ENCODE measurements around the gene QPRT.
"Not testable (repeated sequence)": the region's sequence is repeated elsewhere in the genome, so short reads cannot be mapped to it uniquely, and the experiment has no call there.

QPRT gene

DNA sequence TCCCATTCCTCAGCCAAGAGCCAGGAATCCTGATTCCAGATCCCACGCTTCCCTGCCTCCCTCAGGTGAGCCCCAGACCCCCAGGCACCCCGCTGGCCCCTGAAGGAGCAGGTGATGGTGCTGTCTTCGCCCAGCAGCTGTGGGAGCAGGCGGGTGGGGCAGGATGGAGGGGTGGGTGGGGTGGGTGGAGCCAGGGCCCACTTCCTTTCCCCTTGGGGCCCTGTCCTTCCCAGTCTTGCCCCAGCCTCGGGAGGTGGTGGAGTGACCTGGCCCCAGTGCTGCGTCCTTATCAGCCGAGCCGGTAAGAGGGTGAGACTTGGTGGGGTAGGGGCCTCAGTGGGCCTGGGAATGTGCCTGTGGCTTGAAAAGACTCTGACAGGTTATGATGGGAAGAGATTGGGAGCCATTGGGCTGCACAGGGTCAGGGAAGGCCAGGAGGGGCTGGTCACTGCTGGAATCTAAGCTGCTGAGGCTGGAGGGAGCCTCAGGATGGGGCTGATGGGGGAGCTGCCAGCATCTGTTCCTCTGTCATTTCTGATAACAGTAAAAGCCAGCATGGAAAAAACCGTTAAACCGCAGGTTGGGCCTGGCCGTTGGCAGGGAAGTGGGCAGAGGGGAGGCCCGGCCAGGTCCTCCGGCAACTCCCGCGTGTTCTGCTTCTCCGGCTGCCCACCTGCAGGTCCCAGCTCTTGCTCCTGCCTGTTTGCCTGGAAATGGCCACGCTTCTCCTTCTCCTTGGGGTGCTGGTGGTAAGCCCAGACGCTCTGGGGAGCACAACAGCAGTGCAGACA lies 15.8 kb upstream of the QPRT start, which contains the start of gene SPN:
TSS of gene SPN (plus strand) at position 232 of the 791 bp plus-strand sequence. CDS start at position 714, 482 bp downstream.
- DNase-seq (ENCODE audit: low spot score) = no peak

GRCh38 chr16:29663807-29664090 lies 15.2 kb upstream of the QPRT start:
- no peak for DNase-seq (ENCODE audit: low spot score)

GRCh38 chr16:29664091-29664921 lies 14.7 kb upstream of the QPRT start:
- no peak for DNase-seq (ENCODE audit: low spot score)

DNA sequence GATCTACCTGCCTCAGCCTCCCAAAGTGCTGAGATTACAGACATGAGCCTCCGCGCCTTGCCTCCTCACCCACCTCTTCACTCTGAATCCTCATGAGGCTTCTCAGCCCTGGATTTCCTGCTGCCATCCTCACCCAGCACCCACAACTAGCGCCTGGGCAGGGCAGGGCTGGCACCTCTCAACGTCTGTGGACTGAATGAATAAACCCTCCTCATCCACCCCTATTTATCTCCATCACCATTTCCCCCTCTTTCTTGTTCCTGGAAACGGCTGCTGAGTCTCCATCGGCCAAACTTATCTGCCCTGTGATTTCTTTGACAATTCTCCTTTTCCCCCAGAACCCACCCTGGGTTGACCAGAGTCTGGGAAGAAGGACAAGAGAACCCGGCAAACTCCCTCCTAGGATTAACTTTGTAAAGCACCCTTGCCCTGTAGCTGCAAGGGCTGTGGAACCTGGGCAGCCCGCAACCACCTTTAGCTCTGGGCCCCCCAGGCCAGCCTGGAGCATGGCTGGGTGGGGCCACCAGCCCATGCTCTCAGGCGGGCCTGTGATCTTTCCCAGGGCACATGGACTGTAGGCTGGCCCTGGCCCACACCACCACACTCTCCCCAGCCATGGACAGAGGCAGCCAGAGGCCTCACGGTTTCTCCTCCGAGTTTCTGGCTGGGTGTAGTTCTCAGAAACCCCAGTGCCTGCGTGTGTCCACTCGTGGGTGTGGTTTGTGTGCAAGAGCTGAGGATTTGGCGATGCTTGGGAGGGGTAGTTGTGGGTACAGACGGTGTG lies 13.5 kb upstream of the QPRT start:
- DNase-seq (ENCODE audit: low spot score) = no peak

DNA sequence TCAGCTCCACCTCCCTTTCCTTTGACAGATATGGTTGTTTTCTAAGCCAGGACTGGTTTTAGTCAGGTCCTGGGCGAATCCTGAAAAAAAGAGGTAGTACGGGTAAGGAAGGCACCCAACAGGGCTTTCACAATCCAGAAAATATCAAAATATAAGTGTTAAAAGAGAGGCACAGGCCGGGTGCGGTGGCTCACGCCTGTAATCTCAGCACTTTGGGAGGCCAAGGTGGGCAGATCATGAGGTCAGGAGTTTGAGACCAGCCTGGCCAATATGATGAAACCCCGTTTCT lies 11.7 kb upstream of the QPRT start:
- not testable (repeated sequence) for DNase-seq (ENCODE audit: low spot score)

DNA sequence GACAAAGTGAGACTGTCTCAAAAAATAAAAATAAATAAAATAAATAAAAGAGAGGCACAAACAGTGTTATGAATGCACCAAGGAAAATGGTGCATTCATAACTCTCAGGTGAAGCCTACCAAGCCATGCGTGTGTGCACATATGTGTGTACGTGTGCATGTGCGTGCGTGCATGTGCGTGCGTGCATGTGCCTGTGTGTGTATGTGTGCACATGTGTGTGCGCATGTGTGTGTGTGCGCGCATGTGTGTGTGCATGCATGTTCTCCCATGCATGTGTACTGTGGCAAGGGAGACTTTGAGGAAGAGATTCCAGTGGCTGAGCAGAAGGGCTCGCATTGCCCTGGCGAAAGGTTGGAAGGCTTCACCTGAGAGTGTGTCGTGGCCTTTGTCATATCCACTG lies 11.2 kb upstream of the QPRT start:
- DNase-seq (ENCODE audit: low spot score) = no peak

- no peak for DNase-seq (ENCODE audit: low spot score)
Measured at GRCh38 chr16:29668267-29668666, 10.7 kb upstream of the QPRT start.

DNA sequence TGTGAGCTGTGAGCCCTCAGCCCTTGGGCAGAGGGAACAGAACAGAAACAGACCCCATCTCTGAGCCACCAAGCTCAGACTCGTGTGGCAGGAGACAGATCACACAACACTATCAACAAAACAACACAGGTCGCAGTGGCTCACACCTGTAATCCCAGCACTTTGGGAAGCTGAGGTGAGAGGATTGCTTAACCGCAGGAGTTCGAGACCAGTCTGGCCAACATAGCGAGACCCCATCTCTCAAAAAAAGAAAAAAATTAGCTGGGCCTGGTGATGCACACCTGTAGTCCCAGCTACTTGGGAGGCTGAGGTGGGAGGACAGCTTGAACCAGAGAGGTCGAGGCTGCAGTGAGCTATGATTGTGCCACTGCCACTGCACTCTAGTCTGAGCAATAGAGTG lies 5.5 kb upstream of the QPRT start:
- no peak for DNase-seq (ENCODE audit: low spot score)

DNA sequence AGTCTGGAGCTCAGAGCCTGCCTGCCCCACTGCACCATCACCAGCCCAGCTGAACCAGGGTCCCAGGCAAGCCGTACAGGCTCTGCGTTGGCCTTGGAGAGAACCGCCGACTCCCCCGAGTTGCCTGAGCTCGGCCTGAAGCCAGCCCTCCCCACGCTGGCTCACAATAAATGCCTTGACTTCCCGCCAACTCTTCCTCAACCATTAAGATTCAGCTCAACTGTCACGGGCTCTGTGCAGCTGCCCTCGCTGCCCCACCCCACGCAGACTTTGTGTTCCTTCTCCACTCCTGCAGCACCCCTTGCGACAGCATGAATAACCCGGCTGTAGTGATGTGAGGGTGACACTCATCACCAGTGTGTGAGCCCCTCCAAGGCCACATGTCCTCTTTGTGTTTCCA lies 4.8 kb upstream of the QPRT start:
- peak; percentile 19 for DNase-seq (ENCODE audit: low spot score)

DNA sequence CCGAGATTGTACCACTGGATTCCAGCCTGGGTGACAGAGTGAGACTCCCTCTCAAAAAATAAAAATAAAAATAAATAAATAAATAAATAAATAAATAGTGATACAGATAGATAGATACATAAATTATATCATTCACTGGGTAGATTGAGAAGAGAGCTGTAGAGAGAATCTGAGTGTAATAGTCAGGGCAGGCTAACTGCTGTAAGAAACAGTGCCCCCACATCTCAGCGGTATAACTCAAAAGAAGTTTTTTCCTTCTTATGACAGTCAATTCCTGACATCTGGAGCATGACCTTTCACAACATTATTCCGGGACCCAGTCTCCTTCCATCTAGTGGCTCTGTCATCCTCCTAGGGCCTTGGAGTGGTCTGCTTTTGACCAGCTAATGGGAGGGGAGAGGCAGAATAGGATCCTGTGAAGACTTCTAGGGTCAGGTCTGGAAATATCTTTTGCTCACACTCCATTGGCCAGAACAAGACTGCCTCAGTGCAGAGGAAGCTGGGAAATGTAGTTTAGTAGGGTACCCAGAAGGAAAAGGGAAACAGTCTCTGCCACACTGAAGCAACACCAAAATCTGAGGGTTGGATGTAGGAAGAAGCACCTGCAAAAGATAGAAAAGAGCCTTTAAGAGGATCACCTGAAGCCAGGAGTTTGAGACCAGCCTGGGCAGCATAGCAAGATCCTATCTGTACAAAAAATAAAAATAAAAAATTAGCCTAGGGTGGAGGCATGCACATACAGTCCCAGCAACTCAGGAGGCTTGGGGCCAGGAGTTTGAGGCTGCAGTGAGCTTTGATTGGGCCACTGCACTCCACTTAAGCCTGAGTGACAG lies 3.0 kb upstream of the QPRT start:
- DNase-seq (ENCODE audit: low spot score) = peak; percentile 59

- DNase-seq (ENCODE audit: low spot score) = no peak
Measured at GRCh38 chr16:29676989-29677785, 1.8 kb upstream of the QPRT start.

GRCh38 chr16:29680180-29680598 lies 1.2 kb downstream of the QPRT start:
- no peak for DNase-seq (ENCODE audit: low spot score)

- DNase-seq (ENCODE audit: low spot score) = no peak
Measured at GRCh38 chr16:29683543-29684090, 4.6 kb downstream of the QPRT start.

DNA sequence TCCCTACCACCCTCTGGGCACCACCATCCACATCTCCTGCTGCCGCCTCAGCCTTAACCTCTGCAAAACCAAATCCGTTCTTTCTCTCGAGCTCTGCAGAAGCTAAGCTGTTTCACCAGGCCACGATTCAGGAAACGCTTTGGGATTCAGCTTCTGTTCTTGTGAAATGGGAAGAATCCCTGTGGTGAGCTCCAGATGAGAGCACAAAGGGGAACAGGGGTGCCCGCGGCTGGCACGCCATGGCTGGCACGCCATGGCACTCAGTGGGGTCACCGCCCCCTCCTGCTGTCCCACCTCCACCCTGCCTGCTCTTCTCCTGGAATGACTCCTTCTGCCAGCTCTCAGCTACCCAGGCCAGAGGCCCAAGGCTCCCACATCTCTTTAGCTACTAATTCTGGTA lies 5.7 kb downstream of the QPRT start:
- no peak for DNase-seq (ENCODE audit: low spot score)

- no peak for DNase-seq (ENCODE audit: low spot score)
Measured at GRCh38 chr16:29686740-29687332, 7.9 kb downstream of the QPRT start.

DNA sequence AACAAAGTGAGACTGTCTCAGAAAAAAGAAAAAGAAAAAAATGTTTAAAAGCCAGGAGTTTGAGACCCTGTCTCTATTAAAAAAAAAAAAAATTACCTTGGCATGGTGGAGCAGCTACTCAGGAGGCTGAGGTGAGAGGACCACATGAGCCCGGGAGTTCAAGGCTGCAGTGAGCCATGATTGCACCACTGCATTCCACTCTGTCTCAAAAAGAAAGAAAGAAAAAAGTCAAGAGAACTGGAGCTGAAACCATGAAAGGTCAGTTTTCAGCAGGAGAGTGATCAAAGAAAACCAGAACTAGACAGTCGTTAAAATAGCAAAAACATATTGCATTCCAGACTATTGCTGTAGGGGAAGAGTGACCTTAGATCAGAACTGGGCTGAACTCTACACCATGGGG lies 8.8 kb downstream of the QPRT start:
- DNase-seq (ENCODE audit: low spot score) = no peak

DNA sequence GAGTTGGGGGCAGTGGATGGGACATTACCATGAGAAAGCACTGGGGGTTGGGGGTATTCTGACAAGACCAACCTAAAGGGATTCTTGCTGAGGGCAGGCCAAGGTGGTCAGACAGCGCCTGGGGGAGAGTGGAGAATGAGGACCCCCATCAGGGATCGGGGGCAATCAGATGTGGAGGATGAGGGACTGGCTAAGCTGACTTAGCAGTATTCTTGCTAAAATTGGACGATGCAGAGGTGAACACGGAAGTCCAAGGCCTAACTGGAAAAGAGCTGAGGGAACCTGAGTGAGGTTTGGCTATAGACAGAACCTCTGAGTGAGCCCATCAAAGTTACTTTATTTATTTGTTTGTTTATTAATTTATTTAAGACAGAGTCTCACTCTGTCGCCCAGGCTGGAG lies 9.2 kb downstream of the QPRT start:
- DNase-seq (ENCODE audit: low spot score) = no peak

- not testable (repeated sequence) for DNase-seq (ENCODE audit: low spot score)
Measured at GRCh38 chr16:29689490-29690351, 10.7 kb downstream of the QPRT start.

- DNase-seq (ENCODE audit: low spot score) = not testable (repeated sequence)
Measured at GRCh38 chr16:29692606-29693005, 13.6 kb downstream of the QPRT start.
